HEK293 (cell line): Measurements from ENCODE around the gene SUFU.

ENCODE experiments used
- CTCF ChIP-seq: fragments of 450-650 bp; formaldehyde crosslinking; IDR thresholded peaks from 2 replicates; pipeline ENCODE4 v1.5.1; 2016; ENCODE audit warnings: missing biosample characterization, missing genetic modification characterization
- MYNN ChIP-seq: fragments of 450-650 bp; formaldehyde crosslinking; IDR thresholded peaks from 2 replicates; pipeline ENCODE4 v1.5.1; 2016; ENCODE audit warnings: missing biosample characterization, missing genetic modification characterization, borderline replicate concordance
- TCF7L2 ChIP-seq: IDR thresholded peaks from 2 replicates; pipeline ENCODE4 v1.6.1; 2011; ENCODE audit warnings: low read depth, mild to moderate bottlenecking, inconsistent platforms, low read length, moderate library complexity, borderline replicate concordance

GRCh38 chr10:102626026-102626685 lies 122.4 kb downstream of the SUFU start:
- TF ChIP-seq CTCF (tag by site-specific recombination): no peak
- TF ChIP-seq TCF7L2: no peak
- TF ChIP-seq MYNN (tag by site-specific recombination): no peak
